Measurements from ENCODE around the gene GAS7. TPM values are rescaled to one million over a fixed set of nuclear protein-coding genes. Genes with fewer than 3 reads are reported as not detected.

The GAS7 gene
- total RNA-seq, 1 donor from 2014 or later: 8.5 TPM

DNA sequence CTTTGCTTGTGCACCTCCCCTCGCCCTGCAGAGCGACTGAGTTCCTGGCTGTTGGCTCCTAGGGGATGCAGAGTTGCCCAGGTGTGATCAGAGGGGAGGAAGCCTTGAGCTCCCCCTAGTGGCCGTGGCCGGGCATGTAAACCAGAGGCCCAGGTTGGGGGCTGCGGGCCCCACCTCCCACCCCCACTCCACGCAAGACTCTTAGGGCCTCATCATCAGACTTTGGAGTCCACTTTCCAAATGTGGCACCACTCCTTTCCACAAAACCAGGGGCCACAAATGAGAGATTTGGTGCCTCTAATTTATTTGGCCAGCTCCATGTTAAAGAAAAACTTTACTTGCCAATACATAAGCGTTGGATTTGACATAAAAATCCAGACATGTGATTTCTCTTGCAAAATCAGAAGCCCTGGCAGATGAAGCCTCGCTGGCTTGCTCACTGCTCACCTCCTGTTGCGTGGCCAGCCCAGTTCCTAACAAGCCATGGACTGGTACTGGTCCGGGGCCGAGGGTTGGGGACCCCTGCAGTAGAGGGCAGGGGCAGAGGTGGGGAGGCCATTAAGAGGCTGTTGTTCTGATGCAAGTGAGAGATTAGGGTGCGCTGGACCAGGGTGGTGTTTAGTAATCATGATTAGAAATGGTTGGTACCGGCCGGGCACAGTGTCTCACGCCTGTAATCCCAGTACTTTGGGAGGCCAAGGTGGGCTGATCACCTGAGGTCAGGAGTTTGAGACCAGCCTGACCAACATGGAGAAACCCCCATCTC lies 28.7 kb upstream of the GAS7 start:
- no peaks in the 10 kb centered on the region for H3K36me3 Mint-ChIP-seq (ENCODE audit: low read depth, unreplicated experiment)
- Histone ChIP-seq H3K36me3 (ENCODE audit: insufficient read depth, low read length) (no peaks in the 10 kb centered on the region), H3K4me3 (ENCODE audit: insufficient read depth, low read depth, low read length) (no peak overlapping the region), H3K4me1 (ENCODE audit: insufficient read depth, low read length) (no peaks in the 10 kb centered on the region), H3K27me3 (ENCODE audit: insufficient read depth, low read length) (no peaks in the 10 kb centered on the region), H3K27ac (ENCODE audit: low read depth, low read length) (no peak overlapping the region), H3K4me2 (ENCODE audit: low read length) (no peak overlapping the region), H3K9ac (ENCODE audit: low read length) (no peak overlapping the region), H2AFZ (ENCODE audit: low read depth, low read length) (no peak overlapping the region), H3K9me3 (ENCODE audit: insufficient read depth, low read depth, low read length) (no peaks in the 10 kb centered on the region), H4K20me1 (ENCODE audit: insufficient read depth, low read length) (no peaks in the 10 kb centered on the region), H3K79me2 (ENCODE audit: insufficient read depth, low read length) (no peaks in the 10 kb centered on the region)
- DNase-seq (ENCODE audit: low read depth): no peak
- peaks cover 17% of the 10 kb centered on the region for H3K27me3 Mint-ChIP-seq (ENCODE audit: low read depth, unreplicated experiment)
- H3K4me3 Mint-ChIP-seq (ENCODE audit: unreplicated experiment): no peak overlapping the region
- TF ChIP-seq, protein P1, sequence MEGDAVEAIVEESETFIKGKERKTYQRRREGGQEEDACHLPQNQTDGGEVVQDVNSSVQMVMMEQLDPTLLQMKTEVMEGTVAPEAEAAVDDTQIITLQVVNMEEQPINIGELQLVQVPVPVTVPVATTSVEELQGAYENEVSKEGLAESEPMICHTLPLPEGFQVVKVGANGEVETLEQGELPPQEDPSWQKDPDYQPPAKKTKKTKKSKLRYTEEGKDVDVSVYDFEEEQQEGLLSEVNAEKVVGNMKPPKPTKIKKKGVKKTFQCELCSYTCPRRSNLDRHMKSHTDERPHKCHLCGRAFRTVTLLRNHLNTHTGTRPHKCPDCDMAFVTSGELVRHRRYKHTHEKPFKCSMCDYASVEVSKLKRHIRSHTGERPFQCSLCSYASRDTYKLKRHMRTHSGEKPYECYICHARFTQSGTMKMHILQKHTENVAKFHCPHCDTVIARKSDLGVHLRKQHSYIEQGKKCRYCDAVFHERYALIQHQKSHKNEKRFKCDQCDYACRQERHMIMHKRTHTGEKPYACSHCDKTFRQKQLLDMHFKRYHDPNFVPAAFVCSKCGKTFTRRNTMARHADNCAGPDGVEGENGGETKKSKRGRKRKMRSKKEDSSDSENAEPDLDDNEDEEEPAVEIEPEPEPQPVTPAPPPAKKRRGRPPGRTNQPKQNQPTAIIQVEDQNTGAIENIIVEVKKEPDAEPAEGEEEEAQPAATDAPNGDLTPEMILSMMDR (IDR thresholded peaks at IDR 0.05; ENCODE audit: insufficient read depth, low read depth, low read length): peak; percentile 45
- no peak for TF ChIP-seq EZH2 (IDR thresholded peaks at IDR 0.05; ENCODE audit: insufficient read depth, low read length)
- H3K4me1 Mint-ChIP-seq (ENCODE audit: low read depth, unreplicated experiment): no peaks in the 10 kb centered on the region
- no peak for FAIRE-seq
- H3K27ac Mint-ChIP-seq (ENCODE audit: unreplicated experiment): peak overlapping the region; percentile 7
- H3K9me3 Mint-ChIP-seq (ENCODE audit: unreplicated experiment): peaks cover 3% of the 10 kb centered on the region

DNA sequence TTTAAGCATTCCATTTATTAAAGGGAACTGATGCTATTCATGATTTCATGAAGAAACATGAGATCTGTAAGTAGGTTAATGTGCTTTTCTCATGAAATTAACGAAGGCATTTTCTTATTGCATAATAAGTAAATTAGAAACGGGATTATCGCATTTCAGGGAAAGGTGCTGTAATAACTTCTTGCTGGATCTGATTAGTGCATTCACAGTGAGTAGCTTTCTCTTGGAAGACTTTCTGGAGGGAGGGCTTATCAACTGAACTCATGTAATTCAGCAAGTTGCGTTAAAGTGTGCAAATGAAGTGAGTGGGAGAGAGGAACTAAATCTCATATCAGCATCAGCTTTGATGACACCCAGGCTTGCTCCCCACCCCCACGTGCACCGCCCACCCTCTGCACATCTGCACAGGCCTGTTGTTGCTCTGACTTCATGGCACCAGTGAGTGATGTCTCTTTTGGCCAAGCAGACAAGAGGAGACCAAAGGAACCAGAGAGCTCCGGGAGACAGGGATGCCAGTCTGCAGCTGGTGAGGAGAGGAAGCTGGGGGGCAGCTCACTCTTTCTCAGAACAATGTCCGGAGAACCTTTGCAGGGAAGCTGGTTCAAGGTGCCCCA lies 26.3 kb upstream of the GAS7 start:
- H3K27me3 ChIP-seq (ENCODE audit: insufficient read depth, low read length): no peaks in the 10 kb centered on the region
- Mint-ChIP-seq H3K27ac (ENCODE audit: unreplicated experiment) (no peak overlapping the region), H3K4me3 (ENCODE audit: unreplicated experiment) (no peak overlapping the region), H3K27me3 (ENCODE audit: low read depth, unreplicated experiment) (peaks cover 22% of the 10 kb centered on the region), H3K9me3 (ENCODE audit: unreplicated experiment) (peaks cover 8% of the 10 kb centered on the region), H3K4me1 (ENCODE audit: low read depth, unreplicated experiment) (no peaks in the 10 kb centered on the region), H3K36me3 (ENCODE audit: low read depth, unreplicated experiment) (no peaks in the 10 kb centered on the region)
- H3K4me2 ChIP-seq (ENCODE audit: low read length): no peak overlapping the region
- H2AFZ ChIP-seq (ENCODE audit: low read depth, low read length): no peak overlapping the region
- no peaks in the 10 kb centered on the region for H3K9me3 ChIP-seq (ENCODE audit: insufficient read depth, low read depth, low read length)
- no peaks in the 10 kb centered on the region for H4K20me1 ChIP-seq (ENCODE audit: insufficient read depth, low read length)
- FAIRE-seq: no peak
- H3K36me3 ChIP-seq (ENCODE audit: insufficient read depth, low read length): no peaks in the 10 kb centered on the region
- no peaks in the 10 kb centered on the region for H3K4me1 ChIP-seq (ENCODE audit: insufficient read depth, low read length)
- no peak overlapping the region for H3K9ac ChIP-seq (ENCODE audit: low read length)
- no peak overlapping the region for H3K4me3 ChIP-seq (ENCODE audit: insufficient read depth, low read depth, low read length)
- H3K27ac ChIP-seq (ENCODE audit: low read depth, low read length): no peak overlapping the region
- no peaks in the 10 kb centered on the region for H3K79me2 ChIP-seq (ENCODE audit: insufficient read depth, low read length)
- DNase-seq (ENCODE audit: low read depth): no peak
- TF ChIP-seq, protein P1 (IDR thresholded peaks at IDR 0.05; ENCODE audit: insufficient read depth, low read depth, low read length): no peak
- TF ChIP-seq EZH2 (IDR thresholded peaks at IDR 0.05; ENCODE audit: insufficient read depth, low read length): no peak

DNA sequence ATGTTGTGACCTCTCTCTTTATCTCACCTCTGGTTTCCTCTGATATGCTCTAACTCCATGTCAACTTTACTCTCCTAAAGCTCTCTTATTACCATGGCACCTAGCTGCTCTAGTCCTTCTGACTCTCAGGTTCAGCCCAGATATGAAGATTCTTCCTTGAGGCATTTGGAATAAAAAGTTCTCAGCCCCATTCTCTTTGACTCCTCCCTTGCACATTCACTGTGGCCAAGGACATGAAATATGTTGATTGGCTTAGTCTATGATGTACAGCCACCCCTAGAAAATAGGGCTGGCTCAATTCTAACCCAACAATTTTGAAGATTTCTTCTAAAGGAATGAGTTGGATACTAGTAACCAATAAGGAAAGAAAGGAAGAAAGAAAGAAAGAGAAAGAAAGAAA lies 20.8 kb upstream of the GAS7 start:
- Histone ChIP-seq H3K79me2 (ENCODE audit: insufficient read depth, low read length) (no peaks in the 10 kb centered on the region), H3K4me2 (ENCODE audit: low read length) (no peak overlapping the region), H3K9ac (ENCODE audit: low read length) (no peak overlapping the region), H2AFZ (ENCODE audit: low read depth, low read length) (no peak overlapping the region), H3K4me3 (ENCODE audit: insufficient read depth, low read depth, low read length) (no peak overlapping the region), H3K27ac (ENCODE audit: low read depth, low read length) (no peak overlapping the region), H3K9me3 (ENCODE audit: insufficient read depth, low read depth, low read length) (no peaks in the 10 kb centered on the region), H3K27me3 (ENCODE audit: insufficient read depth, low read length) (peaks cover 2% of the 10 kb centered on the region), H4K20me1 (ENCODE audit: insufficient read depth, low read length) (no peaks in the 10 kb centered on the region), H3K36me3 (ENCODE audit: insufficient read depth, low read length) (no peaks in the 10 kb centered on the region), H3K4me1 (ENCODE audit: insufficient read depth, low read length) (no peaks in the 10 kb centered on the region)
- FAIRE-seq (no peak), DNase-seq (ENCODE audit: low read depth) (no peak)
- no peaks in the 10 kb centered on the region for H3K4me1 Mint-ChIP-seq (ENCODE audit: low read depth, unreplicated experiment)
- H3K27me3 Mint-ChIP-seq (ENCODE audit: low read depth, unreplicated experiment): peaks cover 10% of the 10 kb centered on the region
- TF ChIP-seq EZH2 (IDR thresholded peaks at IDR 0.05; ENCODE audit: insufficient read depth, low read length): no peak
- TF ChIP-seq, protein P1 (IDR thresholded peaks at IDR 0.05; ENCODE audit: insufficient read depth, low read depth, low read length): no peak
- no peaks in the 10 kb centered on the region for H3K36me3 Mint-ChIP-seq (ENCODE audit: low read depth, unreplicated experiment)
- H3K27ac Mint-ChIP-seq (ENCODE audit: unreplicated experiment): no peak overlapping the region
- peaks cover 17% of the 10 kb centered on the region for H3K9me3 Mint-ChIP-seq (ENCODE audit: unreplicated experiment)
- no peak overlapping the region for H3K4me3 Mint-ChIP-seq (ENCODE audit: unreplicated experiment)
